H9 (cell line): ENCODE data around the gene ADCY1. TPM values are rescaled to one million over a fixed set of nuclear protein-coding genes. Genes with fewer than 3 reads are reported as not detected.

ENCODE experiments used
- DNase-seq: peaks from one replicate; pipeline ENCODE4 v3.0.0-alpha.2; 2017
- H2AFZ ChIP-seq: one replicate; pipeline ENCODE4 v1.6.1; 2013; ENCODE audit warnings: mild to moderate bottlenecking, low read length, control low read depth, moderate library complexity
- H2AK5ac ChIP-seq: 2 replicates; pipeline ENCODE4 v1.6.1; 2013; ENCODE audit warnings: low read length, control low read depth, mixed read lengths; ENCODE audit not compliant: insufficient read length
- H2BK120ac ChIP-seq: one replicate; pipeline ENCODE4 v1.6.1; 2013; ENCODE audit warnings: low read depth, mild to moderate bottlenecking, low read length, control low read depth, inconsistent platforms; ENCODE audit not compliant: poor library complexity, severe bottlenecking
- H2BK12ac ChIP-seq: 2 replicates; pipeline ENCODE4 v1.6.1; 2013; ENCODE audit warnings: low read length, control low read depth, mixed read lengths, low read depth; ENCODE audit not compliant: insufficient read length
- H2BK15ac ChIP-seq: 2 replicates; pipeline ENCODE4 v1.6.1; 2013; ENCODE audit warnings: low read depth, low read length, control low read depth
- H2BK20ac ChIP-seq: one replicate; pipeline ENCODE4 v1.6.1; 2013; ENCODE audit warnings: low read depth, mild to moderate bottlenecking, low read length, control low read depth, inconsistent platforms; ENCODE audit not compliant: poor library complexity, severe bottlenecking
- H2BK5ac ChIP-seq: 2 replicates; pipeline ENCODE4 v1.6.1; 2013; ENCODE audit warnings: low read length, control low read depth, mixed read lengths; ENCODE audit not compliant: insufficient read length
- H3K14ac ChIP-seq: 2 replicates; pipeline ENCODE4 v1.6.1; 2013; ENCODE audit warnings: low read length, control low read depth; ENCODE audit not compliant: insufficient read depth
- H3K18ac ChIP-seq: 2 replicates; pipeline ENCODE4 v1.6.1; 2013; ENCODE audit warnings: low read depth, mild to moderate bottlenecking, mixed read lengths, low read length, control low read depth; ENCODE audit not compliant: insufficient read length
- H3K23ac ChIP-seq: 2 replicates; pipeline ENCODE4 v1.6.1; 2013; ENCODE audit warnings: low read length, control low read depth, mixed read lengths, low read depth; ENCODE audit not compliant: insufficient read length
- H3K23me2 ChIP-seq: 2 replicates; pipeline ENCODE4 v1.6.1; 2013; ENCODE audit warnings: low read depth, mild to moderate bottlenecking, mixed read lengths, low read length, control low read depth; ENCODE audit not compliant: insufficient read length, poor library complexity, severe bottlenecking
- H3K27ac ChIP-seq: 2 replicates; pipeline ENCODE4 v1.5.1; 2013; ENCODE audit warnings: low read length, control low read depth, mixed read lengths, low read depth; ENCODE audit not compliant: insufficient read length
- H3K27me3 ChIP-seq: 2 replicates; pipeline ENCODE4 v1.6.1; 2013; ENCODE audit warnings: low read length, control low read depth, inconsistent platforms; ENCODE audit not compliant: insufficient read depth
- H3K4ac ChIP-seq: 2 replicates; pipeline ENCODE4 v1.6.1; 2013; ENCODE audit warnings: low read depth, mild to moderate bottlenecking, control low read depth, inconsistent platforms, low read length, moderate library complexity
- H3K4me1 ChIP-seq: 2 replicates; pipeline ENCODE4 v1.6.1; 2013; ENCODE audit warnings: low read length, control low read depth, inconsistent platforms; ENCODE audit not compliant: insufficient read depth
- H3K4me2 ChIP-seq: 2 replicates; pipeline ENCODE4 v1.6.1; 2013; ENCODE audit warnings: low read length, control low read depth, mixed read lengths; ENCODE audit not compliant: insufficient read length, insufficient read depth
- H3K56ac ChIP-seq: 2 replicates; pipeline ENCODE4 v1.6.1; 2013; ENCODE audit warnings: low read depth, mild to moderate bottlenecking, mixed read lengths, low read length, control low read depth; ENCODE audit not compliant: insufficient read length
- H3K79me1 ChIP-seq: 2 replicates; pipeline ENCODE4 v1.6.1; 2013; ENCODE audit warnings: low read depth, mild to moderate bottlenecking, moderate library complexity, low read length, control low read depth, inconsistent platforms; ENCODE audit not compliant: insufficient read depth, poor library complexity, severe bottlenecking
- H3K79me2 ChIP-seq: 2 replicates; pipeline ENCODE4 v1.6.1; 2013; ENCODE audit warnings: low read length, control low read depth, inconsistent platforms; ENCODE audit not compliant: insufficient read depth
- H3K9ac ChIP-seq: 2 replicates; pipeline ENCODE4 v1.6.1; 2013; ENCODE audit warnings: low read length, control low read depth, mixed read lengths; ENCODE audit not compliant: insufficient read length; ENCODE audit errors: extremely low read depth
- H3K9me3 ChIP-seq: one replicate; pipeline ENCODE4 v1.6.1; 2013; ENCODE audit warnings: low read depth, low read length, inconsistent platforms; ENCODE audit not compliant: control insufficient read depth
- H3T11ph ChIP-seq: one replicate; pipeline ENCODE4 v1.6.1; 2013; ENCODE audit warnings: mild to moderate bottlenecking, low read length, control low read depth, inconsistent platforms
- H4K20me1 ChIP-seq: one replicate; pipeline ENCODE4 v1.6.1; 2013; ENCODE audit not compliant: control insufficient read depth, insufficient read length, insufficient read depth
- H4K5ac ChIP-seq: 2 replicates; pipeline ENCODE4 v1.6.1; 2013; ENCODE audit warnings: low read depth, mild to moderate bottlenecking, mixed read lengths, low read length, control low read depth; ENCODE audit not compliant: insufficient read length
- H4K8ac ChIP-seq: replicated peaks from 2 replicates; pipeline ENCODE4 v1.6.1; 2013; ENCODE audit warnings: low read length, control low read depth, mixed read lengths, low read depth; ENCODE audit not compliant: insufficient read length
- H4K91ac ChIP-seq: 2 replicates; pipeline ENCODE4 v1.6.1; 2013; ENCODE audit warnings: low read depth, mild to moderate bottlenecking, moderate library complexity, mixed read lengths, low read length, control low read depth; ENCODE audit not compliant: insufficient read length
- H3K27ac Mint-ChIP-seq, 3 experiments: 2 replicates in 2 of 3; 3 replicates in 1 of 3; pipeline ENCODE4 v1.8.0; 2020 to 2021; ENCODE audit warnings: mixed read lengths in 3 of 3, mild to moderate bottlenecking in 1 of 3, moderate library complexity in 1 of 3
- H3K27me3 Mint-ChIP-seq: 2 replicates; pipeline ENCODE4 v1.8.0; 2021; ENCODE audit warnings: low read depth, mild to moderate bottlenecking, moderate library complexity, mixed read lengths
- H3K36me3 Mint-ChIP-seq, 3 experiments: 2 replicates in 2 of 3; 3 replicates in 1 of 3; pipeline ENCODE4 v1.8.0; 2020 to 2021; ENCODE audit warnings: low read depth in 3 of 3, mixed read lengths in 3 of 3; ENCODE audit not compliant: insufficient read depth in 1 of 3
- H3K4me1 Mint-ChIP-seq, 2 experiments: 2 replicates each; pipeline ENCODE4 v1.8.0; 2020; ENCODE audit warnings: mixed read lengths in 2 of 2
- H3K4me3 Mint-ChIP-seq, 2 experiments: 2 replicates in 1 of 2; 3 replicates in 1 of 2; pipeline ENCODE4 v1.8.0; 2020 to 2021; ENCODE audit warnings: mild to moderate bottlenecking in 2 of 2, mixed read lengths in 2 of 2, moderate library complexity in 1 of 2
- H3K9me3 Mint-ChIP-seq, 2 experiments: 2 replicates in 1 of 2; 3 replicates in 1 of 2; pipeline ENCODE4 v1.8.0; 2020; ENCODE audit warnings: mild to moderate bottlenecking in 2 of 2, mixed read lengths in 2 of 2, moderate library complexity in 1 of 2
- WGBS: extraction: QIAGEN DNeasy Blood & Tissue Kit; methylation state at CpG from one replicate; pipeline ENCODE4 v1.1.7; 2013; ENCODE audit warnings: missing lambda C conversion rate, low lambda C conversion rate, mixed read lengths; ENCODE audit not compliant: insufficient read length; ENCODE audit errors: extremely low coverage; 5-methylcytosine and 5-hydroxymethylcytosine counted together
- total RNA-seq: library from RNA; stranded (reverse); gene quantifications from 2 replicates; pipeline ENCODE4 v1.2.1, GENCODE V29; 2021
- TF ChIP-seq, protein P1 (sequence below): fragments of 200-600 bp; sonication (generic); conservative IDR thresholded peaks from 3 replicates; pipeline ENCODE4 v1.8.0; 2021; ENCODE audit warnings: antibody characterized with exemption, mild to moderate bottlenecking

Gene ADCY1
- total RNA-seq, 1 experiment from 2014 or later, result 21.6 TPM

DNA sequence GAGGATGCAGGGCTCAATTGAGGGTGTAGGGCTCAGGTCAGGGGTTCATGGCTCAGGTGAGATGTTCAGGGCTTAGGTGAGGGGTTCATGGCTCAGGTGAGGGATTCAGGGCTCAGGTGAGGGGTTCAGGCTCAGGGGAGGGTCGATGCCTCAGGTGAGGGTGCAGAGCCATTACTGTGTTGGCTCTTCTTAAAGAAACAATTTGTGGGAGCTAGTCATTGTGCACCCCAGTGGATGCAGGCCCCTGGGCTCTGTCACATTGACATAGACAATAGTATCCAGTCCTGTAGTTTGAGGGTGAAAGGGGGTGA, 86.7 kb downstream of the ADCY1 start:
- no peaks in the 10 kb centered on the region; the same call in 1 of the 2 replicates for H3K27me3 Mint-ChIP-seq
- no peak overlapping the region for H3K18ac ChIP-seq
- H2BK12ac ChIP-seq, result no peak overlapping the region
- no peaks in the 10 kb centered on the region for H3K4me1 ChIP-seq
- no peaks in the 10 kb centered on the region for H4K20me1 ChIP-seq
- H3K56ac ChIP-seq, result no peak overlapping the region
- H3K9me3 Mint-ChIP-seq, result no peaks in the 10 kb centered on the region; a peak in 1 of 5 replicates
- H3K79me2 ChIP-seq, result no peaks in the 10 kb centered on the region
- peaks cover 0 to 2% (median 0%) of the 10 kb centered on the region in 3 experiments; a peak in 3 of 7 replicates for H3K36me3 Mint-ChIP-seq
- no peak overlapping the region for H3T11ph ChIP-seq
- H4K5ac ChIP-seq, result no peak overlapping the region
- H3K4ac ChIP-seq, result no peak overlapping the region
- H4K91ac ChIP-seq, result no peak overlapping the region
- peak overlapping the region in 1 of 3 experiments; percentile 88; a peak in 2 of 7 replicates for H3K27ac Mint-ChIP-seq
- TF ChIP-seq, protein P1, sequence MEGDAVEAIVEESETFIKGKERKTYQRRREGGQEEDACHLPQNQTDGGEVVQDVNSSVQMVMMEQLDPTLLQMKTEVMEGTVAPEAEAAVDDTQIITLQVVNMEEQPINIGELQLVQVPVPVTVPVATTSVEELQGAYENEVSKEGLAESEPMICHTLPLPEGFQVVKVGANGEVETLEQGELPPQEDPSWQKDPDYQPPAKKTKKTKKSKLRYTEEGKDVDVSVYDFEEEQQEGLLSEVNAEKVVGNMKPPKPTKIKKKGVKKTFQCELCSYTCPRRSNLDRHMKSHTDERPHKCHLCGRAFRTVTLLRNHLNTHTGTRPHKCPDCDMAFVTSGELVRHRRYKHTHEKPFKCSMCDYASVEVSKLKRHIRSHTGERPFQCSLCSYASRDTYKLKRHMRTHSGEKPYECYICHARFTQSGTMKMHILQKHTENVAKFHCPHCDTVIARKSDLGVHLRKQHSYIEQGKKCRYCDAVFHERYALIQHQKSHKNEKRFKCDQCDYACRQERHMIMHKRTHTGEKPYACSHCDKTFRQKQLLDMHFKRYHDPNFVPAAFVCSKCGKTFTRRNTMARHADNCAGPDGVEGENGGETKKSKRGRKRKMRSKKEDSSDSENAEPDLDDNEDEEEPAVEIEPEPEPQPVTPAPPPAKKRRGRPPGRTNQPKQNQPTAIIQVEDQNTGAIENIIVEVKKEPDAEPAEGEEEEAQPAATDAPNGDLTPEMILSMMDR, result no peak
- H3K4me3 Mint-ChIP-seq, result no peak overlapping the region
- no peak overlapping the region for H2BK15ac ChIP-seq
- H4K8ac ChIP-seq, result no peak overlapping the region
- no peaks in the 10 kb centered on the region for H3K27me3 ChIP-seq
- no peak overlapping the region for H3K14ac ChIP-seq
- H3K27ac ChIP-seq, result no peak overlapping the region
- H2AK5ac ChIP-seq, result no peak overlapping the region
- no CpG with 5 or more reads among the region's 1 CpG for WGBS
- H3K9me3 ChIP-seq, result no peaks in the 10 kb centered on the region
- no peak overlapping the region for H2AFZ ChIP-seq
- no peaks in the 10 kb centered on the region for H3K79me1 ChIP-seq
- H3K4me2 ChIP-seq, result no peak overlapping the region
- H2BK20ac ChIP-seq, result no peak overlapping the region
- no peak overlapping the region for H2BK120ac ChIP-seq
- no peaks in the 10 kb centered on the region for H3K4me1 Mint-ChIP-seq
- H2BK5ac ChIP-seq, result no peak overlapping the region
- DNase-seq, result no peak
- H3K9ac ChIP-seq, result no peak overlapping the region
- no peak overlapping the region for H3K23ac ChIP-seq
- H3K23me2 ChIP-seq, result no peaks in the 10 kb centered on the region
